ENCODE results near the gene GOT2.

GRCh38 chr16:58684354-58685083 is 49.6 kb downstream of the GOT2 start, which contains the start of gene SLC38A7:
- TF ChIP-seq, protein P1, sequence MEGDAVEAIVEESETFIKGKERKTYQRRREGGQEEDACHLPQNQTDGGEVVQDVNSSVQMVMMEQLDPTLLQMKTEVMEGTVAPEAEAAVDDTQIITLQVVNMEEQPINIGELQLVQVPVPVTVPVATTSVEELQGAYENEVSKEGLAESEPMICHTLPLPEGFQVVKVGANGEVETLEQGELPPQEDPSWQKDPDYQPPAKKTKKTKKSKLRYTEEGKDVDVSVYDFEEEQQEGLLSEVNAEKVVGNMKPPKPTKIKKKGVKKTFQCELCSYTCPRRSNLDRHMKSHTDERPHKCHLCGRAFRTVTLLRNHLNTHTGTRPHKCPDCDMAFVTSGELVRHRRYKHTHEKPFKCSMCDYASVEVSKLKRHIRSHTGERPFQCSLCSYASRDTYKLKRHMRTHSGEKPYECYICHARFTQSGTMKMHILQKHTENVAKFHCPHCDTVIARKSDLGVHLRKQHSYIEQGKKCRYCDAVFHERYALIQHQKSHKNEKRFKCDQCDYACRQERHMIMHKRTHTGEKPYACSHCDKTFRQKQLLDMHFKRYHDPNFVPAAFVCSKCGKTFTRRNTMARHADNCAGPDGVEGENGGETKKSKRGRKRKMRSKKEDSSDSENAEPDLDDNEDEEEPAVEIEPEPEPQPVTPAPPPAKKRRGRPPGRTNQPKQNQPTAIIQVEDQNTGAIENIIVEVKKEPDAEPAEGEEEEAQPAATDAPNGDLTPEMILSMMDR (IDR thresholded peaks at IDR 0.05): no peak
- TF ChIP-seq EZH2 (IDR thresholded peaks at IDR 0.05; ENCODE audit: borderline replicate concordance, insufficient read depth, low read depth, low read length, poor library complexity, severe bottlenecking): no peak
